ENCODE measurements around the gene CDKN2D.
"Not testable (repeated sequence)": the region's sequence is repeated elsewhere in the genome, so short reads cannot be mapped to it uniquely, and the experiment has no call there.

The CDKN2D gene

DNA sequence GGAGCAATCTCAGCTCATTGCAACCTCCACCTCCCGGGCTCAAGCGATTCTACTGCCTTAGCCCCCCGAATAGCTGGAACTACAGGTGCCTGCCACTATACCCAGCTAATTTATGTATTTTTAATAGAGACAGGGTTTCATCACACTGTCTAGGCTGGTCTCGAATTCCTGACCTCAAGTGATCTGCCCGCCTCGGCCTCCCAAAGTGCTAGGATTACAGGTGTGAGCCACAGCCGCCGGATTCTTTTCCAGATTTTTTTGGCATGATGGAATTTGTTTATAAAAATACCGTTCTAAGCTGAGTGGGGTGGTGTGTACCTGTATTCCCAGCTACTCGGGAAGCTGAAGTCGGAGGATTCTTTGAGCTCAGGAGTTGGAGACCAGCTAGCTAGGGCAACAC, 31.1 kb downstream of the CDKN2D start:
- no peak overlapping the region for H3K4me3 ChIP-seq (ENCODE audit: low read depth, low read length)
- ChIA-PET CTCF (interaction anchor here (1.0 kb wide), 1 partner anchor 14 kb away, joined by 3 read pairs; no protein-coding TSS in a partner anchor), POLR2A (no interaction called here)
- DNase-seq (ENCODE audit: low read depth, low spot score), result no peak
- TF ChIP-seq, protein P1, sequence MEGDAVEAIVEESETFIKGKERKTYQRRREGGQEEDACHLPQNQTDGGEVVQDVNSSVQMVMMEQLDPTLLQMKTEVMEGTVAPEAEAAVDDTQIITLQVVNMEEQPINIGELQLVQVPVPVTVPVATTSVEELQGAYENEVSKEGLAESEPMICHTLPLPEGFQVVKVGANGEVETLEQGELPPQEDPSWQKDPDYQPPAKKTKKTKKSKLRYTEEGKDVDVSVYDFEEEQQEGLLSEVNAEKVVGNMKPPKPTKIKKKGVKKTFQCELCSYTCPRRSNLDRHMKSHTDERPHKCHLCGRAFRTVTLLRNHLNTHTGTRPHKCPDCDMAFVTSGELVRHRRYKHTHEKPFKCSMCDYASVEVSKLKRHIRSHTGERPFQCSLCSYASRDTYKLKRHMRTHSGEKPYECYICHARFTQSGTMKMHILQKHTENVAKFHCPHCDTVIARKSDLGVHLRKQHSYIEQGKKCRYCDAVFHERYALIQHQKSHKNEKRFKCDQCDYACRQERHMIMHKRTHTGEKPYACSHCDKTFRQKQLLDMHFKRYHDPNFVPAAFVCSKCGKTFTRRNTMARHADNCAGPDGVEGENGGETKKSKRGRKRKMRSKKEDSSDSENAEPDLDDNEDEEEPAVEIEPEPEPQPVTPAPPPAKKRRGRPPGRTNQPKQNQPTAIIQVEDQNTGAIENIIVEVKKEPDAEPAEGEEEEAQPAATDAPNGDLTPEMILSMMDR (IDR thresholded peaks at IDR 0.05; ENCODE audit: insufficient read depth, low read length, missing control alignments), result no peak

DNA sequence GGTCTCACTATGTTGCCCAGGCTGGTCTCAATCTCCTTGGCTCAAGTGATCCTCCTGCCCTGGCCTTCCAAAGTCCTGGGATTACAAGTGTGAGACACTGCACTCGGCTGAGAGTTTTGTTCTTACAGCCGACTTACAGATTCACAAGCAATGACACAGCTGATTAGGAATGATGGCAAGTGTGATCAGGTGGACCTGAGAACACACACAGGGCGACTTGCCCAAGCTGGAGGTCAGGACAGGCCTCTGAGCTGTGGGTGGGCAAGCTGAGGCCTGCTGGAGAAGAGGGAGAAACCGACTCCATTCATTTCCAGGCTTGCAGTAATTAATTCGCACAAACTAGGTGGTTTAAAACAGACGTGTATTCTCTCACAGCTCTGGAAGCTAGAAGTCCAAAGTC, 33.2 kb downstream of the CDKN2D start:
- ChIA-PET CTCF (interaction anchor here (1.1 to 1.5 kb wide), 4 partner anchors 17 to 108 kb away, joined by 3 to 4 read pairs (median 4); no protein-coding TSS in a partner anchor), POLR2A (interaction anchor here (0.6 kb wide), 1 partner anchor 16 kb away, joined by 5 read pairs; no protein-coding TSS in a partner anchor)
- TF ChIP-seq, protein P1 (IDR thresholded peaks at IDR 0.05; ENCODE audit: insufficient read depth, low read length, missing control alignments), result no peak
- no peak for DNase-seq (ENCODE audit: low read depth, low spot score)
- H3K4me3 ChIP-seq (ENCODE audit: low read depth, low read length), result no peak overlapping the region

DNA sequence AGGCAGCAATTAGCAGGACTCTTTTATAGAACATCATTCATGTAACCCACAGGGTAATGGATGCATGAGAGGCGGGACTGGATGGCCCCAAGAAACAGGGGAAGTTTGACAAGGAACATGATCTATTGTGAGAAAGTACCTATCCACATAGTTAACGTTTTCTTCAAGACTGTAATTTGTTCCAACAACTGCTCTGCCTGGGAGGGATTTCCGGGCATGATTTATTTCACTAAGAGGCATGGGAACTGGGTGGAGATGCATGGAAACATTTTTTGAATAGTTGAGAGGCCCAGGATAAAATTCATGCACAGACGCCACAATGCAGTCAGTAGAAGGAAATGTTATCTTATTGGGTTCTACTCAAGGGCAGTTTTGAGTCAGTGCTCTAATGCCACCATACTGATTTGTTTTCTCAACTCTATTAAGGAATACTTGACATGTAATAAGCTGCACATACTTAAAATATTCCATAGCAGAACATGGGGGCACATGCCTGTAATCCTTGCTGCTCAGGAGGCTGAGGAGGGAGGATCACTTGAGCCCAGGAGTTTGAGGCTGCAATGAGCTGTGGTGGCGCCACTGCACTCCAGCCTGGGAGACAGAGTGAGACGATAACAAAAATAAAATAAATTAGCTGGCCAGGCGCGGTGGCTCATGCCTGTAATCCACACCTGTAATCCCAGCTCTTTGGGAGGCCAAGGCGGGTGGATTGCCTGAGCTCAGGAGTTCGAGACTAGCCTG, 35.0 kb downstream of the CDKN2D start:
- CTCF ChIA-PET, result interaction anchor here (0.6 to 1.5 kb wide), 10 partner anchors 9 to 331 kb away, joined by 3 to 6 read pairs (median 4); partner anchors contain the start of gene QTRT1
- POLR2A ChIA-PET, result no interaction called here
- TF ChIP-seq, protein P1 (IDR thresholded peaks at IDR 0.05; ENCODE audit: insufficient read depth, low read length, missing control alignments), result no peak
- peak; percentile 94 for DNase-seq (ENCODE audit: low read depth, low spot score)
- H3K4me3 ChIP-seq (ENCODE audit: low read depth, low read length), result no peak overlapping the region

DNA sequence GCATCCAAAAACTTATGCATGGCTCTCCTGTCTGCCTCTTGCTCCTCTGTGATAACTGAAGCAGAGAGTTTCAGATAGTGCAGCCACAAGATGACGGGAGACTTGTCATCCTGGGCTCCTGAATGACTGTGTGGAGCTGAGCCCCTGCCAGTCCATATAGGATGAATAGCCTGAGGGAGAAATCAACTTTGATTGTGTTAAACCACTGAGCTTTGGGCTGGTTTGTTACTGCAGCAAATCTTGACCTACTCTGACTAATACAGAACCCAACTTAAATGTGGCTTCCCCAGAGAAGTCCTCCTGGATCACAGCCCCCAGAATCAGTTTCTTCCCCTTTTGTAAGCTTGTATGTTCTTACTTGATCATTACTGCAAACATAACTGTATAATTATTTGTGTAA, 36.3 kb downstream of the CDKN2D start:
- POLR2A ChIA-PET, result interaction anchor here (0.7 kb wide), 1 partner anchor 30 kb away, joined by 3 read pairs; no protein-coding TSS in a partner anchor
- CTCF ChIA-PET, result interaction anchor here (0.6 to 1.5 kb wide), 3 partner anchors 9 to 16 kb away, joined by 3 to 4 read pairs (median 3); partner anchors contain the start of gene S1PR5
- TF ChIP-seq, protein P1 (IDR thresholded peaks at IDR 0.05; ENCODE audit: insufficient read depth, low read length, missing control alignments), result no peak
- DNase-seq (ENCODE audit: low read depth, low spot score), result no peak
- no peak overlapping the region for H3K4me3 ChIP-seq (ENCODE audit: low read depth, low read length)

DNA sequence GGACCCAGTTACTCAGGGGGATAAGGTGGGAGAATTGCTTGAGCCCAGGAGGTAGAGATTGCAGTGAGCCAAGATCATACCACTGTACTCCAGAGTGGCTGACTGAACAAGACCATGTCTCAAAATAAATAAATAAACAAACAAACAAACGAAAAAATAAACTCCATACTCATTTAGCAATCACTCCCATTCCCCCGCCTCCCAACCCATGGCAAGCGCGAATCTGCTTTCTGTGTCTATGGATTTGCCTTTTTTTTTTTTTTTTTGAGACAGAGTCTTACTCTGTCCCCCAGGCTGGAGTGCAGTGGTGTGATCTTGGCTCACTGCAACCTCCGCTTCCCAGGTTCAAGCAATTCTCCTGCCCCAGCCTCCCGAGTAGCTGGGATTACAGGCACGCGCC, 41.9 kb downstream of the CDKN2D start:
- CTCF ChIA-PET, result interaction anchor here (0.9 to 1.2 kb wide), 2 partner anchors 22 to 54 kb away, joined by 3 read pairs; no protein-coding TSS in a partner anchor
- POLR2A ChIA-PET; H3K4me3 ChIP-seq (ENCODE audit: low read depth, low read length): not testable (repeated sequence)

DNA sequence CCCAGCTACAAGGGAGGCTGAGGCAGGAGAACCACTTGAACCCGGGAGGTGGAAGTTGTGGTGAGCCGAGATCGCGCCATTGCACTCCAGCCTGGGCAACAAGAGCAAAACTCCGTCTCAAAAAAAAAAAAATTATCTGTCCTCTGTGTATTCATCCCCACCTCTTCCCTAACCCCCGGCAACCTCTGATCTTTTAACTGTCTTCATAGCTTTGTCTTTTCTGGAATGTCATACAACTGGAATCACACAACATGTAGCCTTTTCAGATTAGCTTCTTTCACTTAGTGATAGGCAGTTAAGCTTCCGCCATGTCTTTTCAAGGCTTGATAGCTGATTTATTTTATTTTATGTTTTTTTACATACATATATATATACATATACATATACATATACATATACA, 43.1 kb downstream of the CDKN2D start:
- ChIA-PET POLR2A (interaction anchor here (0.6 kb wide), 1 partner anchor 32 kb away, joined by 3 read pairs; no protein-coding TSS in a partner anchor), CTCF (interaction anchor here (1.3 kb wide), 1 partner anchor 20 kb away, joined by 3 read pairs; no protein-coding TSS in a partner anchor)
- no peak for DNase-seq (ENCODE audit: low read depth, low spot score)

More for the DNA sequence above, 41.9 kb downstream of the CDKN2D start:
- not testable (repeated sequence) for DNase-seq (ENCODE audit: low read depth, low spot score)

More for the DNA sequence above, 43.1 kb downstream of the CDKN2D start:
- no peak overlapping the region for H3K4me3 ChIP-seq (ENCODE audit: low read depth, low read length)
- TF ChIP-seq, protein P1 (IDR thresholded peaks at IDR 0.05; ENCODE audit: insufficient read depth, low read length, missing control alignments), result no peak
